HG03103 (cell line): ENCODE data around the gene MRPL55.

Experiments
- ATAC-seq: cut with Tn5 transposase; IDR thresholded peaks from one replicate; pipeline ENCODE4 v1.9.1; 2021; ENCODE audit warnings: low read depth; ENCODE audit not compliant: unreplicated experiment

MRPL55 gene

DNA sequence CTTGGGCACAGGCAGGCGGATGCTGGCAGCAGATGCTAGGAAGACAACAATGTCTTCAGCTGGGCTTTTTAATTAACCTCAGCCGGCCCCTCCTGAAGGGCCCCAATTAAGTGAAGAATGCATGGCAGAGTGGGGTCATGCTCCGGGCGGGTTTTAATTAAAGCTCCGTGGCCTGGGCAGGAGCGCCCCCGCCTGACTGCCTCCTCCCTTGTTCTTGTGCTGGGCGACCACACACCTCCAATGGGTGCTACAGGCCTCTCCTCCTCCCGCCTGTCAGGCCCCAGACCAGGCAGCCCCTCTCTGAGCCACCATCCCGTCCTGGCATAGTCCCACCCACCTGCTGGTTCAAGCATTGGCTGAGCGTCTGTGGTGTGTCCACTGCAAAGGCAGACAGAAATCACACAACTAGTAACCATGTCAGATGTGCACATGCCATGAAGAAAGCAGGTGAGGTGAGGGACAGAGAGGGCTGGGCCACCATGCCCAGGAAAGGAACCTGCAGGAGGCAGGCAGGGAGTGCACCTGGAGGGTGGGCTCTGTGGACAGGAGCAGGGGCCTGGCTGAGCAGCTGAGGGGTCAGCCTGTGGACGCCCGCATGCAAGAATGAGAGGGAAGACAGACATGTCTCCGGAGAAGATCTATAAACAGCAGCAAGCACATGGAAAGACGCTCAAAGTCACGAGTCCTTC is 35.1 kb downstream of the MRPL55 start:
- no peak for ATAC-seq

DNA sequence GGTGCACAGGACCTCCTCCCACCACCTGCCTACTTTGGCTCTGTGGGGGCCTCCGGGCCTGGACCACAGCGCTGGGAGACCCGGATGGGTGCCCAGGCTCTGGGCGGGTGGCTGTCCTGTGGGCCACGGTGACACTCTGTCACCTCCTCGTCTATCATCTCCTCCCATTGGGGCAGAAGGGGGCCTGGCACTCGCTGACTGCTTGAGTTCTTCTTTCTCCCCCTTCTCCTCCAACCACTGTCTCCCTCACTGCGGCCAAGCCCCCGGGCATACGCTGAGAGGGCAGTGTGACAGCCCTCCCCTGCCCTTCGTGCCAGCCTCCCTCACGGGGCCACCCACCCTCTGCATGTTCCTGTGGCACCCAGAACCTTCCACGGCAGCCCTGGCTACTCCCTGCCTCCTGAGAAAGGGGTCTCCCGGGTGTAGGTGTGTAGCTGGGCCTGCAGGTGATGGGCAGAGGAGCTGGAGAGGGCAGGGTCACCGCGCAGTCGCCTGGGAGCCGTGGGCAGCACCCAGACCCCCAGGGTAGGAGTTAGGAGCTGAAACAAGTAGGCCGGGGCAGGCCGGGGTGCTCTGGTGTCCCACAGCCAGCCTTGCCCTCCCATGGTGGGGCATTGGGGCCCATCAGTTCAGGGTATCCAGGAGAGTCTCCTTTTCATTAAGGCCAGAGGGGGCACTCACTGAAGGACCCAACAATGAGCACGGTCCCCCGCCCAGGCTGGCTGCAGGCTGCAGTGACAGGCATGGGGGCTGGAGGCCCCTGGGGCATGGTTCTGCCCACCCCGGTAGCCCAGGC is 35.8 kb downstream of the MRPL55 start:
- no peak for ATAC-seq

DNA sequence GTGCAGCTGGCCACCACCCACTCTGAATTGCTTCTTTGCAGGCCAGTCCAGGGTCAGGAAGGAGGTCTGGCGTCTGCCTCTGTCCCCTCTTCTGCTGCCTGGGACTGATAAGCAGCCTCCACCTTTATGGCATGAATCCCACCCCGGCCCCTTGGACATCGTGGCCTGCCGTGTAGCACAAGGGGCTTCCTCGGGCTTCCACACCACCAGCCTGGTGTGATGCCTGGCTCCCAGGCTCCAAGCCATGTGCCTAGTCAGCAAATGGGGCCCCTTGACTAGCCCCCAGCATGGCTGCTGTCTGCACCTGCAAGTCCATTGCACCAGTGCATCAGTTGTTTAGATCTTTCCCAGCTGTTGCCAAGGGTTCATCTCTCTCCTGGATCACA is 36.4 kb downstream of the MRPL55 start:
- no peak for ATAC-seq

DNA sequence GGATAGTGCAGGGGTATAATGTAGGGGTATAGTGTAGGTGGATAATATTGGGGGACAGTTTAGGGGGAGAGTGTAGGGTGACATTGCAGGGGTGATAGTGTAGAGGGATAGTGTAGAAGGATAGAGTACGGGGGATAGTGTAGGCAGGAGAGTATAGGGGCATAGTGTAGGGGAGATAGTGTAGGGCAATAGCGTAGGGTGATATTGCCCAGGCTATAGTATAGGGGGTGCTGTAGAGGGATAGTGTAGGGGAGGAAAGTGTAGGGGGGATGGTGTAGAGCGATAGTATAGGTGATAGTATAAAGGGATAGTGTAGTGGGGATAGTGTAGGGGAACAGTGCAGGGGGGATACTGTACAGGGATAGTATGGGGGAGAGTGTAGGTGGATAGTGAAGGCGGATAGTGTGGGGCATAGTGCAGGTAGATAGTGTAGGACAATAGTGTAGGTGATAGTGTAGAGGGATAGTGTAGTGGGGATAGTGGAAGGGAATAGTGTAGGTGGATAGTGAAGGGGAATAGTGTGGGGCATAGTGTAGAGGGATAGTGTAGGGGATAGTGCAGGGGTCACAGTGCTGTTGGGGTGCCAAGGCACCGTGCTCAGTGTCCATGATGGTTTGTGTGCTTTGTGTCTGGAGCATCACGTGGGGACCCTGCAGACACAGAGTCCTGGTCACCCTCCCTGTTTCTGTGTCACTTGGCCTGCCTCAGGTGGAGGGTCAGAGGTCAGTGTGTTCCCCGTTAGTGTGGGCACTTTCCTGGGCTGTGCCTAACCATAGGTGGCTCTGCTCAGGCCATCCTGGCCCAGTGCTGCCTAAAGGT is 37.1 kb downstream of the MRPL55 start:
- ATAC-seq, result no peak

DNA sequence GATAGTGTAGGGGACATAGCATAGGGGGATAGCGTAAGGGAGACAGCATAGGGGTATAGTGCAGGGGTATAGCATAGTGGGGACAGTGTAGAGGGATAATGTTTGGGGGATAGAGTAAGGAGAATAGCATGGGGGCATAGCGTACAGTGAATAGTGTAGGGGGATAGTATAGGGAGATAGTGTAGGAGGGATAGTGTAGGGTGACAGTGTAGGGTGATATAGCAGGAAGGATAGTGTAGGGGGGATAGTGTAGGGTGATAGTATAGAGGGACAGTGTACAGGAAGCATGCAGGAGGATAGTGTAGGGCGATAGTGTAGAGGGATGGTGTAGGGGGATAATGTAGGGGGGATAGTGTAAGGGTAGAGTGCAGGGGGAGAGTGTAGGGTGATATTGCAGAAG is 38.2 kb downstream of the MRPL55 start:
- ATAC-seq, result no peak

DNA sequence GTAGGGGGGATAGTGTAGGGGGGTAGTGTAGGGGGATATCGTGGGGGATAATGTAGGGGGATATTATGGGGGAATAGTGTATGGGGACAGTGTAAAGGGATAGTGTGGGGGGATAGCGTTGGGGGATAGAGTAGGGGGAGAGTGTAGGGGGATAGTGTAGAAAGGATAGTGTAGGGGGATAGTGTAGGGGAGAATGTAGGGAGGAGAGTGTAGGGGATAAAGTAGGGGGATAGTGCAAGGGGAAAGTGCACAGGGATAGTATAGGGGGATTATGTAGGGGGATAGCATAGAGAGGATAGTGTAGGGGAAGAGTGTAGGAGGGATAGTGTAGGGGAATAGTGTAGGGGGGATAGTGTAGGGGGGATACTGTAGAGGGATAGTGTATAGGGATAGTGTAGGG is 38.9 kb downstream of the MRPL55 start:
- no peak for ATAC-seq

DNA sequence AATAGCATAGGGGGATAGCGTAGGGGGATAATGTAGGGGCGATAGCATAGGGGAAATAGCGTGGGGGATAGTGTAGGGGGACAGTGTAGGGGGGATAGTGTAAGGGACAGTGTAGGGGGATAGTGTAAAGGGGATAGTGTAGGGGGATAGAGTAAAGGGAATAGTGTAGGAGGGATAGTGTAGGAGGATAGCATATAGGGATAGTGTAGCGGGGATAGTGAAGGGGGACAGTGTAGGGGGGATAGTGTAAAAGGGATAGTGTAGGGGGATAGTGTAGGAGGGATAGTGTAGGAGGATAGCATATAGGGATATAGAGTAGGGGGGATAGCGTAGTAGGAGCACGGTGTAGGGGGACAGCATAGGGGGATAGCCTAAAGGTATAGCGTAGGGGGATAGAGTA is 40.7 kb downstream of the MRPL55 start:
- ATAC-seq, result no peak

DNA sequence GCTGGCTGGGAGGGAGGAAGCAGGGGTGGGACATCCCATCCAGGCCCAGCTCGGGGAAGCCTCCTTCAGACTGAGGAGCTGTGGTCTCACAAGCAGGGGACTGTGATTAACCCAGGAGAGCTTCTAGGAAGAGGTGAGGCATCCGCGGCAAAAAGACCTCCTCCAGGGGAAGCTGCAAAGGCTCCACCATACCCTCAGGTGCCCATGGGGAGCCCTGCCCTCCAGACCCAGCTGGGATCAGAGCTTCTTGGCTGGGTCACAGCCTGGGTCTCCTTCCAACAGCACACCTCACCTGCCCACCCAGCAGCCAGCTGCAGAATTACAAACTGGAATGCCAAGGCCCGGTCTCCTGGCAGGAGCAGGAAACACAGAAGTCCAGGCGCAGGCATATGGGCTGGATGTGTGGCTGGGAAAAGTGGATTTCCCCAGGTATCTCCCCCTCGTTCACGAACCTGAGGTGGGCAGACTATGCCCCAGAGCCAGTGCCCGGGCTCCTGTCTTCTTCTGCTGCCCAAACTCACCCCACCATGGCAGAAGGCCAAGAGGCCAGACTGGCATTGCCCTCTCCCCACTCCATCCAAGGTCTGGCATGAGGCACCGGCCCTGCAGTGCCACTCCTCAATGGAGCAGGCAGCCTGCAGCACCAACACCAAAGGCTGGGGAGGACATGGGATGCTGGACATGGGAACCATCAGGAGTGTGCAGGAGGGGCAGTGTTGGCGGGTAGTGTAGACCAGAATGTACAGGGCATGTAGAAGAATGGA is 42.0 kb downstream of the MRPL55 start:
- no peak for ATAC-seq

DNA sequence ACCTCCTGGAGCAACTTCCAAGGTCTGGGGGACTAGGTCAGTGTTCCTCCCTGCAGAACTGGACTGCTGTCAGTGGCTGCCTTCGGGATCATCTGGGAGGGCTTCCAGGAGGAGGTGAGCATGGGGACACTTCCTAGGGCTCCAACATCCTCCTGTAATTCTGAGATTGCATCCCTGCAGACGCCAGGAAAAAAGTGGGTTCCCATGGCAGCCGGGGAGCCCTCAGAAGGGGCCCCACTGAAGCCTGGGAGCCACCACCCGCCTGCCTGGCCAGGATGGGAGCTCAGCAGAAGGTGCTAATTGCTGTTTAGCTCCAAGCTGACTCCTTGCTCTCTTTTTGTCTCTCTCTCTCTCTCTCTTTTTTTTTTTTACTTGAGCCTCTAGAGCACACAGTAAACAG is 42.7 kb downstream of the MRPL55 start:
- ATAC-seq, result no peak

DNA sequence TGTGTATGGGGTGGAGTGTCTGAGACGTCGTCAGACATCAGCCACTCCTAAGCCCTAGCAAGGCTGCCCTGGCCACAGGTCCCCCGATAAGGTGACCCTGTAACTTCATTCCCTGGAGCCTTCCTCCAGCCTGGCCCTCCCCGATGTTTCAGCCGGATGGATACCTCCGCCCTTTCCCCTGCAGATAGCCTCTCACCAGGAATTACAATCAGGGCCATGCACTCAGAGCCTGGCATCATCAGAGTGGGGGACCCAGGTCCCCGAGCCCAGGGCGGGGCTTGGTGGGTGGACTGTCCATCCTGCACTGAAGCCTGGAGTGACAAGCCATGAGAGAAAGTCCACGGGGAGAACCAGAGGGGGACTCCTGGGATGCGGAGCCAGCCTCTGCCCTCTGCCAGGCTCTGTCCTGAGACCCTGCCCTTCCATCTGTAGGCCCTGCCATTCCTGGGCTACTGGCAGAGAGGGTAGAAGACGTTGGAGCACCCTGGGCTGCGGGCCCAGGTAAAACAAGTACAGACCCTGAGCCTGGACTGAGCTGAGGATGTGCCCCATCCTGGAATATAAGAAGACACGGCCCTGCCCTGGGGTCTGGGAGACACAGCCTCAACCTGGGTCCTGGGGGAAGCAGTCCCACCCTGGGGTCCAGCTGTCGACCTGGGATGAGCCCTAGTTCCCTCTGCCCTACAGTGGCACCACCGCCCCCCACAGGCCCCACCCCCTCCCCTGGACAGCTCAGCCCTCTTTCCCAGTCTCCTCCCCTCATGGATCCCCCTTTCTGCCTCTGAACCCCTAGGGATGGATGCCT is 43.4 kb downstream of the MRPL55 start:
- no peak for ATAC-seq

DNA sequence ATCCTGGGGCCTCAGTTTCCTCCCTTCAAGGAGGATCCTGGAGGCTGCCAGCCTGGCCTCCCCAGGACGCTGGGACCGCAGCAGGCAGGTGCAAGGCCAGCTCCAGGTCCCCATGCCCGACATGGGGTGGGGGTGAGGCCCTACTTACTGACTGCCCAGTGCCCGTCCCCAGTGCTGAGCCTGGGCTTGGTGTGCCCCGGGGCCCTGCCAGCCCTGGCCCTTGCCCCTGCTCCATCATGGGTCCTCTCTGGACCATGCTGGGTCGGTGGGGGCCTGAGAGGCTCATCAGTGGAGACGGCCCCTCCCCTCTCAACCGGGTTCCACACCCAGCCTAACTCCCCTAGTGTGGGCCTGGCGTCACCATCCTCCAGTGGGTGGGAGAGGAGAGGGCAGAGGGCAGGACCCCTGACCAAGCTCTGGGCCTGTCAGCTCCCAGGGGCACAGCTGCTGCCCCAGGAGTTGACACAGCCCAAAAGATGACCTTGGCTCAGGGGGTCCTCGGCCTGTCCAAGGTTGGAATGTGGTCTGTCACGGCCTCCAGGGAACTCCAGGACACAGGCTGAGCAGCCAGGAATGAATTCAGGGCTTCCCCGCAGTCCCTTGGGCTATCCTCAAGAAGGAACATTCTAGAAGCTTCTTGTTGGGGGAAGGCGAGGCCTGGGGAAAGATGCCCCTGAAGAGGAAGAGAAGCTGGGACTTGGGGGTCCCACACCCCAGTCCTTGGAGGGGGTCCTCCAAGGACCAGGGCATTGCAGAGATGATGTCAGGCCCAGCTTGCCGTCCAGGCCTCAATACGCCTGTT is 44.2 kb downstream of the MRPL55 start:
- no peak for ATAC-seq

DNA sequence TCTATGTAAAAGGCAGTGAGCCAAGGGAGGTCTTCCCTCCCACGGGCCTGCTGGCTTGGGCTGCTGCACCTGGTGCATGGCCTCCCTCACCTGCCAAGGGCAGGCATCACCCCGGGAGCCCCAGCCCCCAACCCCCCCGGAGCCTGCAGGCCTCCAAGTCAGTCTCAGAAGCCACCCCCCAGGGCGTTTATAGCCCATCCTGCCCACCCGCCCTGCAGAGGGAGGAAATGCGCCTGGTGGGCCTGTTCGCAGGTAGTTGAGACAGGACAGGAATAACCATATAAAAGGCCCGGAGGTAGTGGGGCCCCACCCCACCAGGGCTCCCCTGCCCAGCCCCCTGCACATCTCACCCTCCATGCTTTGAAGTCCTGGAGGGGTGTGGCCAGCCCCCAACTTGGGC is 44.8 kb downstream of the MRPL55 start:
- no peak for ATAC-seq

DNA sequence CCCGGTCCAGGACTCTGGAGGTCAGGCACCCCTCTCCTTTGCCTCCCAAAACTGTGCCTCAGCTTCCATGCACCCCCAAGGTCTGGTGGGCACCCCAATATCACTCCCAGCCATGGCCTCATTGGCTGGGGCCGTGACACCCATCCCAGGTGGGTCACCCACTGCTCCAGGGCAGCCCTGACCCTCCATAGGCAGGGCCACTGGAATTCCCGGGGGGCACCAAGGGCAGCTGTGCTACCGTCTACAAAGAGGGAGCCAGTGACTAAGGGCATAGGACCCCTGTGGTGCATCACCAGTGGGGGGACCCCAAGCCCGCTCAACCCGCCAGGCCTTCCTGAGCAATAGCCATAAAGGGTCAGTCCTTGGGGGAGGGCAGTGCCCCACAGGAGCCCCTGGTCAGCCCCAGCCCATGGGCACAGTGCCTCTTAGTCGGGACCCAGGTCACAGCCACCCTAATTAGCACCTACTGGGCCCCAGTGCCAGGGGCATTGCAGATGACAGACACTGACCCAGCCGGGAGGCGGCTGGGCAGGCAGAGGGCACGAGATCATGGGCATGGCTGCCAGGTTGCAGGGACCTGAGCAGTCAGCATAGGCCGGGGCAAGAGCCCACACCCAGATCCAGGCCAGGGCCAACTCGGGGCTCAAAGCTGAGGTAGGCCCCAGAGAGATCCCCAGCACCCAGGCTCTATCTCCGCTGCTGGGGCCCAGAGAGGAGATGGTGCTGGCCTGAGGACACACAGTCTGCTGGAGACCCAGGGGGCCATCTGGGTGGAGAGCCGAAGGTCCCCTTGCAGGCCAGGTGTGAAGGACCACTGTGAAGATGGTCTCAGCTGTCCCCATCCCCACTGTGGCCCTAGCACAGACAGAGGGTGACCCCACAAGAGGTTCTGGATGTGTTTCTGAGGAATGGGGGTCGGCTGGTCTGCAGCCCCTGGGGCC is 45.6 kb downstream of the MRPL55 start:
- no peak for ATAC-seq

DNA sequence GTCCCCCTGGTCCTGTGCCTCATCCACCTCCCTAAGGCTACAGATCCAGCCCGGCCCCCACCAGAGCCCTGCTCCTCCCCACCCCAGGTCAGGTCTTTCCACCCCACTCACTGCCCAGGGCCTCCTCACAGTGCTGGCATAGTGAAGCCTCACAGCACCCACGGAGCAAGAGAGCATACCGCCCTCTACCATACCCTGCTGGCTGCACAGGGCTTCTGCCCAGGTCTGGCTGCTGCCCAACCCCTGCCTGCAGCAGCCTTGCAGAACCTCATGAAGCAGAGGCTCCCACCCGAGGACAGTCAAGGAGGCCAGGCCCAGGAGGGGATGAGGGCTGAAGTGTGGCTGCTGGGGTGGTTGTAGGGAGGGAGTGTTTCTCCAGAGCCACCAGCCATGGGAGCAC is 46.3 kb downstream of the MRPL55 start:
- no peak for ATAC-seq

DNA sequence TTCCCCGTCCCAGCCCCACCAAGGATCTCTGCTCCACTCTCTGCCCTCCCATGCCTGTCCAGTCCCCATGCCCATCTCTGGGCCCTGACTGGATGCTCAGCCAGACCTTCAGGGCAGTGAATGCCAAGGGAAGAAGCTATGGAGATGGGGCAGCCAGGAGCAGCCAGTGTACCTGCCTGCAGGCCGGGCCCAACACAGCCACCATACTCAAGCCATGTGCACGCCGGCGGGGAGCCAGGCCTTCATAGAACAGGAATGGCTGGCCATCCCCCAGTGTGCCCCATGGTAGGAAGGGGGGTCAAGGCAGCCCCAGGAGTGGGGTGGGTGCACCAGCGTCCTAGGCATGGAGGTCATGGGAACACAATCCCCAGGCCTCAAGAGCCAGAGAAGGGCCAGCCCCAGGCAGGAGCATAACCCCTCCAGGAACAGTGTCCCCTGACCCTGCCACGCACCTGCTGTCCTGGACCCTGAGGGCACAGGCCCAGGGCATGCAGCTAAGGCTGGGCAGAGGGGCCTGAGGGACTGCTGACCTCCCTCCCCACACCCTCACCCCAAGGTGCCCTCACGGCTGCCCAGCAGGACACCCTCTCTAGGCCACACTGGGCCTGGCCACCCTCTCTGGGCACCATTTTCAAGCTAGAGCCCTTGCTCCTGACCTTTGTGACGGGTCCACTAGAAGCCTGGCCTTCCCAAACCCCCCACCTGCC is 46.9 kb downstream of the MRPL55 start:
- ATAC-seq, result no peak

DNA sequence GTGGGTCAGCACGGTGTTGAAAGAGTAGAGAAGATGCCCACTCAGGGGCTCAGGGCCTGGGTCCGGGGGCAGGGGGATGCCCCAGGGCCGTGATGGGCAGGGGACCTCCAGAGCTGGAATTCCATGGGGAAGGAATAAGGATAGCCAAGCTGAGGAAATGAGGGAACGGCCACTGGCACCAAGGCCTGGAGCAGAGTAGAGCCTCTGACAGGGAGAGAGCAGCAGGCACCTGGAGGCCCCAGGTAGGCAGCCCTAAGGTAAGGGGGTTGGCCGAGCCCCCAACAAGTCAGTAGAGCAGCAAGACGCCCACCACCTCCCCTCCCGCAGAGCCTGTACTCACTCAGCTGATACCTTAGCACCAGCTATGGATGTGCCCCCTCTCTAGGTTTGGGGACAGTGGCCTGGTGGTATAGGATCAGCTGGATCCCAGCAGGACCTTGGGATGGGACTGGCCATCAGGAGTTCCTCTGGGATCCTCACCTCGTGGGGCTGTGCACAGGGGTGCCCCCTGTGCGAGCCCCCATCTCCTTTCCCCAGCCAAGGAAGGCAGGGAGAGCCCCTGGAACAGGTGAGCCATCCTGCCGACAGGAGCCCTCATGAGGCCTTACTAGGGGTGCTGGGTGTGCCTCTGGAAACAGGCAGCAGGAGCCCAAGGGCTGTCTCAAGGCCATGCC is 47.6 kb downstream of the MRPL55 start:
- ATAC-seq, result no peak
